ENCODE results near the gene CMC2.

CMC2 gene

DNA sequence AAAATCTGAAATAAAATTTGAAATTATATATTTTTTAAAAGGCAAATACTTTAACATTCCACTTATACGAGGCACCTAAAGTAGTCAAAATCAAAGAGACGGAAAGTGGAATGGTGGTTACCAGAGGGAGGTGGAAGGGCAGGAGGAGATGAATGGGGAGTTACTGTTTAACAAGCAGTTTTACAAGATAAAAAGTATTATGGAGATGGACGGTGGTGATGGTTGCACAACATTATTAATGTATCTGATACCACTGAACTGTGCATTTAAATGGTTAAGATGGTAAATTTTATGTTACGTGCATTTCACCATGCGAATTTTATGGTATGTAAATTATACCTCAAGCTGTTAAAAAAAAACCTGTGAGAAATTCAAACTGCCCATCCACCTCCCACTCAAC lies 5.4 kb downstream of the CMC2 start:
- no peak for FAIRE-seq

DNA sequence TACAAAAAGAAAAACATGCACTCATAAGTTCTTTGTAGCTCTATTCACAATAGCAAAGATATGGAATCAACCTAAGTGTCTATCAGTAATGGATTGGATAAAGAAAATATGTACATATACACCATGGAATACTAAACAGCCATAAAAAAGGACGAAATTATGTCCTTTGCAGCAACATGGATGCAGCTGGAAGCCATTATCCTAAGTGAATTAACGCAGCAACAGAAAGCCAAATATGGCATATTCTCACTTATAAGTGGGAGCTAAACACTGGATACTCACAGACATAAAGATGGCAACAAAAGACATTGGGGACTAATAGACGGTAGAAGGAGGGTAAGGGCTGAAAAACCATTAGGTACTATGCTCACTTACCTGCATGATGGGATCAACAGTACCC lies 5.8 kb downstream of the CMC2 start:
- FAIRE-seq, result no peak

DNA sequence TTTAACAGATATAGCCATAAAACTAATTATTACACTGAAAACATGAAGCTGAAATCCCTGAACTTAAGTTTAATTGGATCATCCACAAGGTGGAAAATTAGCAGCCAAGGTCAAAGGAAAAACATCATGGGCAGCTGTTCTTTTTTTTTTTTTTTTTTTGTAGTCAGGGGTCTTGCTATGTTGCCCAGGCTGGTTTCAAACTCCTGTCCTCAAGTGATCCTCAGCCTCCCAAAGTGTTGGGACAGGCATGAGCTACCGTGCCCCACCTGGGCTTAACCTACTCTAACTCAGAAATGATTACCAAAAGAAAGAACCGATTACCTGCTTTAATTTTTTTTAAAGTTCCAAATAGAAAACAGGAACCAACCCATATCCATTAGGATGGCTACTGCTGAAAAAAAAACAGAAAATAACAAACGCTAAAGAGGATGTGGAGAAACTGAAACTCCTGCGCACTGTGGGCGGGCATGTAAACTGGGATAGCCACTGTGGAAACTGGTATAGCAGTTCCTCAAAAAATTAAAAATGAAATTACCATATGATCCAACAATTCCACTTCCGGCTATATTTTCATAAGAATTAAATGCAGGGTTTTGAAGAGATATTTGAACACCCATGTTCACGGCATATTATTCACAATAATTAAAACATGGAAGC lies 8.6 kb downstream of the CMC2 start:
- no peak for FAIRE-seq

DNA sequence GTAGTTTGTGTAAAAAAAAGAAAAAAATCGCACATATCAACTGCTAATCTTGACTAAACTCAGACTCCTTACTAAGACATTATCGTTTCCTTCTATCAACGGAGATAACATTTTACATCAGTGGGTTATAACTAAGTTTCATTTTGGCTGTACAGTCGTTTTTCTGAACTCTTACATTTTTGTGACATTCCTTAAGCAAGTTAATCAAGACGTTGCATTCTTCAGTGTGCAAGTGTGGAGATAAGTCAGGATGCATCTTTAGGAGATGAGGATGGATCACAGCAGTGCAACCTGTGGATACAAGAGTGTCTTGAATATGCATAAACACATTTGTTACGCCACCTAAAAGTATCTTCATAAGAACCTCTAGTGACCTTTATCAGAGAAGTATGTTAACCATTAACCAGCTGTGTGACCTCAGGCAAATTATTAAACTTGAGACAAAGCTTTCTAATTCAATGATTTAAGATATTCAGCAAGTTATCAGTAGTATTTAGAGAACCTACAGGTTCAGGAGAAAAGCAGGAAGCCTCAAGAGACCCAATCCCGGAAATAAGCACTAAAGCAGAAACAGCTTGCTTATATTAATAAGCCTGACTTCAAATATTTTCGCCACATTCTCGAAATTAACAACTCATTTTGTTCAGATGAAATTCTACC lies 9.4 kb downstream of the CMC2 start:
- FAIRE-seq, result no peak

DNA sequence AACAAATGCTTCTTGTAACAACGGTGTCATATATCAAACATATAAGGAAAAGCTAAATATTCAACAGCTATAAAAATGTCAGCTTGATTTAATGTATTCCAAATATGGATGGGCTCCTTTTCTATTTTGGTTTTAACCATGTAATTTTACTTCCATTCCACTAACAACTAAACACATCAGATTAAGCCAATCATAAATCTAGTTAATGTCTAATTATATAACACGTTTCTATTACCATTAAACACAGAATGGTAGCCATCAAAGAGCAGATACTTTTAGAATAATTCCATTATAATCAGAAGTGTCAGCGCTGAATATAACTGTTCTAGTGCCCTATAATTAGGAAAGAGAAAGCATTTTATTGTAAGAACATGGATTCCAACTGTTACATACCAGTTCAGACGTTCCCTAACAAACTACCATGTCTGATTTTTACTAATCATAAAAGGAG lies 10.0 kb downstream of the CMC2 start:
- FAIRE-seq, result no peak

DNA sequence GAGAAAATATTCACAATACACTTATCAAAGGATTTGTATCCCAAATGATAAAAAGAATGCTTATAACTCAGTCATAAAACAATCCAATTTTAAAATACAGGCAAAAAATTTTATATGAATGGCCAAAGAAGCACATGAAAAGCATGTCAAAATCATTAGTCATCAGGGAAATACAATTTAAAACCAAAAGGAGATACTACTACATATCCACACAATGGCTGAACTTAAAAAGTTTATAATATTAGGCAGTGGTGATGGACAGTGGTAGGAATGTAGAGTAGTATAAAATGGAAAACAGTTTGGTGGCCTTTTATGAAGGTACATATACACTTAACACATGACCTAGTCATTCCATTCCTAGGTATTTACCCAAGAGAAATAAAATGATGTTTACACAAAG lies 12.2 kb downstream of the CMC2 start:
- no peak for FAIRE-seq

DNA sequence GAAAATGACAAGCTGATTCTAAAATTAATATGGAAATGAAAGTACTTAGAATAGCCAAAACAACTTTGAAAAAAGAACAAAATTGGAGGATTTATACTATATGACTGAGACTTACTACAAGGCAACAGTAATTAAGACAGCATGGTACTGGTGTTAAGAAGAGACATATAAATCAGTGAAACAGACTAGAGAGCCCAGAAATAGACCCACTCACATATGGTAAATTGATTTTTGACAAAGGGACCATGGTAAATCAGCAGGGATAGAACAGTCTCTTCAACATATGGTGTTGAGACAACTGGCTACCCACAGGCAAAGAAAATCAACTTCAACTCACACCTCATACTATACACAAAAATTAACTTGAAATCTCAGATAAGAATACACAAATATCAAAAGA lies 12.9 kb downstream of the CMC2 start:
- no peak for FAIRE-seq

DNA sequence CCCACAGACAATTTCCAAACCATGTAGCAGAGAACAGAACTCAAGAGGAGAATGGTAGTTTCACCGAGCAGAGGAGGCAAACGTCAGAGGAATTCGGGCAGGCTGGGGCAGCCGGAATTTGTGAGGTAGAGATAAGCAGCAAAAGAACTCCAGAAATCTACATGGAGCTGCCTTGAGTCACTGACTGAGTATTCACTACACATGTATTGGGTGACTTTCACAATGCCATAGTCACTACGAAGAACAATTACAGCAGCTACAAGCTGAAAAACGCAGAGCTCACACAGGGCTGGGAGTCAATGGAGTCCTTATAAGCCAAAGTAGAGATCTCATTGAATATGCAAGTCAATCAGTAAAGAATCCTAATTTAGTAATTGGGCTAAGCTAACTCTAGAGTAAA lies 13.4 kb downstream of the CMC2 start:
- no peak for FAIRE-seq

DNA sequence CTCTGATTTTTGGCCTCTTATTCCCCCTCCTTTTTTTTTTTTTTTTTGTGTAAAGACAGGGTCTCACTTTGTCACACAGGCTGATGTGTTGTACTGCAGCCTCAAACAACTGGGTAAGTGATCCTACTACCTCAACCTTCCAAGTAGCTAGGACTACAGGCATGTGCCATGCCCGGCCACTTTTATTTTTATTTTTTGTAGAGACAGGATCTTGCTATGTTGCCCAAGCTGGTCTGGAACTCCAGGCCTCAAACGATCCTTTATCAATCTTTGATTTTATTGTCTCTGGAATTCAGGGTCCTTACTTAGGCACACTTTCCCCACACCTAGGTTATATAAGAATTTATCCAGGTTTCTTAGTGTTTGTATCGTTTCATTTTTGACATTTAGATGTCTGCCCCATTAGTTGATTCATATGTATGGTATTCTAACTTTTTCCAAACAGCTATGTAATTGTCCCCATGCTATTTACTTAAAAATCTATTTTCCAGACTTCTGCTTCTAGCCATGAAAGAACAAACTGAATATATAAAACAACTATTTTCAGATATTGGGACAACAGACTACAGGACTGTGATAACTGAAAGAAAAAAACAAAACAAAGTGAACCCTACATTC lies 13.9 kb downstream of the CMC2 start:
- no peak for FAIRE-seq

DNA sequence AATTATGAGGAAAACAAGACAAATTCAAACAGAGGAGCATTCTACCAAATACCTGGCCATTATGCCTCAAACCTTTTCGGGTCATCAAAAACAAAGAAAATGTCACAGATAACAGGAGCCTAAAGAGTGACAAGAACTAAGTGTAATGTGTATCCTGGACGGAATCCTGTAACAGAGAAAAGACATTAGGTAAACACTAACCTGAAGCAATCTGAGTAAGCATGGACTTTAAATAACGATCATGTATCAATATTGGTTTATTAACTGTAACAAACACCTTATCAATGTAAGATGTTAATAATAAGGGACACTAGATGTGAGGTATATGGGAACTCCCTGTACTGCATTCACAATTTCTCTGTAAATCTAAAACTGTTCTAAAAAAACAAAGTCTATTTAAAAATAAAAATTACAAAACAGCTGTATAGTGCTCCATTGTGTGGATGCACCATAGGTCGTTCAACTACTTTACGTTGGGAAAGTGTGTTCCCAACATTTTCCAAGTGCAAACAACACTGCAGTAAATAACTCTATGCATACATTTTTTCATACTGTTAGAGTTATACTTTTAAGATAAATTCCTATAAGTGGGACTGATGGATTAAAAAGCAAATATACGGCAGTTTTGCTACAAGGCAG lies 14.8 kb downstream of the CMC2 start:
- FAIRE-seq, result no peak

DNA sequence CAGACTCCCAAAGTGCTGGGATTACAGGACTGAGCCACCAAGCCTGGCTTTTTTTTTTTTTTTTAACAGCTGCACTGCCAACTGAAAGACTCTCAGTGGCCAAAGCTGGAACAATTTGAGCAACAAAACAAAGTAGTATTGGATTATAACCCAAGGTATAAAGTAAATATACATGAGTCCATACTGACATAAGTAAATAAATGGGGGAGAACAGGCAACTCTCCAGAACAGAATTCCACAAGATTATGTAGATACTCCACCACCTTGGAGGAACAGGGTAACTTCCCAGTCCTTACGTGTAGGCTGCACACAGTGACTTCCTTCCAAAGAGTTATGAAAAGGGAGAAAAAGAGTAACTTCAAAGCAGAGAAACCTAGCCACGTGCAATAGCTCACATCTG lies 15.7 kb downstream of the CMC2 start:
- FAIRE-seq, result no peak

DNA sequence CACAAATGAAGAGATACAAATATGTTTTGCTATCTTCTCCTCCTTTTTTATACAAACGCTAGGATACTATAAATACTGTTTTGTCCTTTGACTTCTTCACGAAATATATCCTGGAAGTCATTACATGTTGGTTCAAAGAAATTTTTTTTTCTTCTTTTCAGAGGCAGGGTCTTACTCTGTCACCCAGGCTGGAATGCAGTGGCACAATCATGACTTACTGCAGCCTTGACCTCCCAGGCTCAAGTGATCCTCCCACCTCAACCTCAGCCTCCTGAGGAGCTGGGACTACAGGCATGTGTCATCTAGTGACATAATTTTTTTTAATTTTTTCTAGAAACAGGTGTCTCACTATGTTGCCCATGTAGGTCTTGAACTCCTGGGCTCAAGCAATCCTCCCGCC lies 16.1 kb downstream of the CMC2 start:
- no peak for FAIRE-seq

DNA sequence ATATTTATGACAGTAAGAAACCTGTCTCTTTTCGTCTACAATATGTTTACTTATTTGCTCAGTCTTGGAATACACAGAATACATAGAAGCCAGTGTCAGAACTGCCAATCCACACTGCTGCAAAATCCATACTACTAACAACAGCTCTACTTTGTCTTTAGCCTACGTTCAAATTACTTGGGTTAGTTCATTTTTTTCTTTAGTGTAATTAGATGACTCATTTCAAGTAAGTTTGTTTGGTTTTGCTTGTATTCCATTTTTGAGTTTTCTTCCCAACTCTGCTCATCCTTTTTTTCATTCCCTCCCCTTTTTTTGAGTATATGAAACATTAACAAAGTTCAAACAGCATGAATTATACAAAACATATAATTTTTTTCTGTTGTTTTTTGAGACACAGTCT lies 16.9 kb downstream of the CMC2 start:
- FAIRE-seq, result no peak

DNA sequence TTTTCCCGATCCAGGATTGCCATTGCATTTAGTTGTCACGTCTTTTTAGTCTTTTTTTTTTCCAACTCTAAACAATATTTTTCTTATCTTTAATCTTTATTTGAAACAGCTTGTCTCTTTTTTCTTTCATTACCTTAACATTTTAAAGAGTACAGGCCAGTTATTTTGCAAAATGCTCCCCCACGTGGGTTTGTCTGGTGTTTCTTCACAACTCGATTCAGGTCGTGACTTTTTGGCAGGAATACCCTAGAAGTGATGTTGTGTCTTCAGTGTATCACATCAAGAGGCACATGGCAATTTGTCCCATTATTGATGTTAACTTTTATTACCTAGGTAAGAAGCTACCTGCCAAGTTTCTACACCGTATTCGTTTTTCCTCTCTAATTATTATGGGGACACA lies 17.9 kb downstream of the CMC2 start:
- no peak for FAIRE-seq

DNA sequence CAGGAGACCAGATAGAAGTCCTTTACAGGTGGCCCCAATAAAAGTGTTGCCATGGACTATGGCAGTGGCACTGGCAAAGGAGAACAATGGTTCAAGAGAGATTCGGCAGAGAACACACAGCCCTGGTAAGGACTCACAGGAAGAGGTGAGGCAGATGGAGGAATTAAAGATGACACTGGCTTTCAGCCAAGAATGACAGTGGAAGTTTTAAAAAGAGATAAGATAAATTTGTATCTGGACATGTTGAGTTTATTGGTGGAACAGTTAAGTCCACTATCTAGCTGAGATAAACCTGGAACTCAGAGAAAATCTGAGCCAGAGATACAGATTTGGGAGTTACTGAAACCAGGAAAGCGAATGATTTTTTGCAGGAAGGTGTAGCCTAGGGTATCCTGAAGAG lies 20.1 kb downstream of the CMC2 start:
- FAIRE-seq, result no peak

DNA sequence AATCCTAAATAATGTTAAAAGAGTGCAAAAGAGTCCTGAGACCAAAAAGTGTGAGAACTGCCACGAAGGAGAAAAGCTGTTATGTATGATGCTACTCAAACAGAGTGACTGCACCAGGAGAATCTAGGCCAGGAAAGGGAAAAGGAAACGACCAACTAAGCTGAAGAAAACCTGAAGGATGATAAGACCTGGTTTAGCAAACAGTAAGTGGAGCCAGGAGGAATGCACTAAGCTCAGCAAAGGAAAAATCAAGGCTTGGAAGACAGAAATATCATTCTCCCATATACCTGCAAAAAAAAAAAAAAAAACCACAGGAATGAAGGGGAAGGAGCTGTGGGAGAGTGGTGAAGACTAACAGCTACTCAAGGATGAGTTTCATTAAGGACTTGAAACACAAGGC lies 21.1 kb downstream of the CMC2 start:
- no peak for FAIRE-seq

DNA sequence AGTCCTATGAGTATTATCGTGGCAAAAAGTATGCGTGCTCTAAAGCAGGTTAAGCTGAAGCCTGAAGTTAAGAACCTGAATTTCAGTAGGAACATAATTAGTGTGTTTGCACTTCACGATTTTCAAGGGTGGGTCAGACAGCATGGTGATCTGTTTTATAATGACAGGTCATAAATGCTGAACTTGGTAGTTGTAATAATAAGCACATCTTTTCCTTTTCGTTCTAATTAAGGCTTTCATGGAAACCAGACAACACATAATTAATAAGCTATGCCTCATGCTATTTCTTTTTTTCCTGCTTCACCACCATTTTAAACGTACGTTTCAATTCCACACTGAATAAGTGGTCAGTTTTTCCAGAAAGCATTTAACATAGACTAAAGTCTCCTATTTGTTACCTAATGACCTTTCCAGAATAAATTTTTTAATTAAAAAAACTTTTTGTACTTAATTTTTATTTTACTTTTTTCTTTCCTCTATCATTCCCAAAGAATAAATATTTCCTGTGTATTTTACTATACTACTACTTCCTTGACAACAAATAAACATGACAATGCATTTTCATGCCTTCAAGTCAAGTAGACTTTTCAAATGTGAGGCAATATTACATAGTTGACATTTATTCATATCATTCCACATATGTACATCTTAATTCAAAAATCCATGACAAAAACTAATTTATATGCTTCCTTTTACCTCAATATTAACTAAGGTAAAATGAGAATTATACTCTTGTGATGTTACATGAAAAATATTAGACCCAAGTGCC lies 22.4 kb downstream of the CMC2 start:
- FAIRE-seq, result no peak

DNA sequence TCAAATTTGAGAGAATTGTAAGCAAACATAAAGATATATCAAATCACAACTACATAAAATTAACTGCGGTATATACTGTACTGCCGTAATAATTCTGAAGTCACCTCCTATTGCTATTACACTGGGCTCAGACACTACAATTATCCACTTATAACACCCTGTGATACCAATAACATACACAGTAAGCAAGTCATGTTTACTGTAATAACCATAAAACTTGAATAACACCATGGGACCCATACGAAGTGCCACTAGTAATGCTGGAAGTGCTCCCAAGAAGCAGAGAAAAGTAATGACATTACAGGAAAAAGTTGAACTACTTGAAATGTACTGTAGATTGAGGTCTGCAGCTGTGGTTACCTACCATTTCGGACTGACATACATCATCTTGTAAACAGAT lies 24.0 kb downstream of the CMC2 start:
- FAIRE-seq, result no peak

DNA sequence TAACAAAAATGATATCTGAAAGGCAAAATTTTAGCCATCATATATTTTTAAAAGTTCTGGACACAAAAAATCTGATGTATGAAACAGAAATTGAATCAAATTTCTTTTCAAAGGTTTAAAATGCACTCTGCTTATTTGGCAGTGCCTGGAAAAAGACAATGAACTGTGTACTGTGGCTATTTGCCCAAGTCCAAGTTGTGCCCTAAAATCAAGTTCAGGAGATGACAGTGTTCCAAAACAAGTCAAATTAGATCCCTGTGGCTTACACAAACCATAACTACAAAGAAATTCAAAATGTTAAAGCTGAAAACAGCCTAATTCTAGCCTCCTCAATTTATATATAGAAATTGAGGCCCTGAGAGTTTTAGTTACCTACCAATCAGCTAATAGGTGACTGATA lies 25.6 kb downstream of the CMC2 start:
- FAIRE-seq, result no peak

DNA sequence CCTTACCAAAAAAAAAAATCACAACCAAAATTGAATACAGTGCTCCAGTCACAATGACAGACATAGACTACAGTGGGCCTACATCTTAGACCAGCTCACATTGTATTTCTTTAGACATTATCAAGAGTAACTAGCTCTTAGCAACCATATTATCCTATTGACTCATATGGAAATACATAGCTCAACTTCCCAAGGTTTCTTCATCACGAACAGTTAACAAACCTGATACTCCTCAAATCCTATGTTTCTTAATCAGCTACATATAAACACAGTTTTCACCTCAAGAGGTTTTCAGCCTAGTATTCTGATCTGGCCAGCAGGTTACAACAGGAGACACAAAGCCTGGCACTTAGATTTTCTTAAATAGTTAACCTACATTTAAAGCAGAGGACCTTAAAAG lies 29.7 kb downstream of the CMC2 start:
- no peak for FAIRE-seq

DNA sequence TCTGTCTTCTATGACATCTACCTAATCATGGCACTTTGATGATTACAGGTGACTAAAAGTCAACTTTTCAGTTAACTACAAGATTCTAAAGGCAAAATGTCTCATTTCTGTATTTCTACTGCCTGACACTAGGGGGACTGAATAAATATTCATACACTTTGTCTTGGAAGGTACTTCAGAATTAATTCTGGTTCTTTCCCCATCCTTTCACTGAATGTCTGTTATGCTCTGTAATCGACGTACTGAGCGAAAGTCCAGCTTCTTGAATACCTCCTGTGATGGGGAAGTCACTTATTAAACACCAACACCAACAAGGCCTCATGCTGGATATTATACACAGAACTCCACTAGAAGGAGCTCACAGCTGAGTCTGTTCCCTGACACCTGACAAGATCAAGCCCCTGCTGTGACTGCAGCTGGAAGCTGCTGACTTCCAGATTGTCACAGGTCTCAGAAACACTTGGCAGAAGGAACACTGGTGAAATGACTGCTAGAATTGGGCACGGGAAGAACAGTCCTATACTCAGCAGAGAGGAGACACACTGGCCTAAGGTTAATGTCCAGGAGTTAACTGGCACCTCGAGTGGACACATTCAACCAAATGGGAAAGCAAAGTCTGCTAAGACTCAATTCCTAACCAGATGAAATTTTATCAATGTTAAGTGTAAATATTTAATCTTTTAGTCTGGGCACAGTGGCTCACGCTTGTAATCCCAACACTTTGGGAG lies 31.9 kb downstream of the CMC2 start:
- no peak for FAIRE-seq

DNA sequence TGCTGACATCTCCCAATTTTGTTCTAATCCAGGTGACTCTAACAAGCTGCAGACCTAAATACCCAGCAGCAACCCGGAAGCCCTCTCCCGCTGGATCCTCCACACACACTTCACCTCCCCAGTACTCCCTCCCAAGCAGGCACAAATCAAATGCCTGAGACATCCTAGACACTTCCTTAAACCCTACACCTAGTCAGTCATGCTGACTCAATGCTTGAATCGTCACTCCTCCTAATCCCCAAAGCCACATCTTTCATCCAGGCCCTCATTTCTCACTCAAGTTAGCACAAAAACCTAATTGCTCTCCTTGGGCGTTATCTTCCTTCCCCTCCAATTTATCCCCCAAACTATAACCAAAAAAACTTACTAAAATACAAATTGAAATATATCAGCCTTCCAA lies 32.7 kb downstream of the CMC2 start:
- no peak for FAIRE-seq

DNA sequence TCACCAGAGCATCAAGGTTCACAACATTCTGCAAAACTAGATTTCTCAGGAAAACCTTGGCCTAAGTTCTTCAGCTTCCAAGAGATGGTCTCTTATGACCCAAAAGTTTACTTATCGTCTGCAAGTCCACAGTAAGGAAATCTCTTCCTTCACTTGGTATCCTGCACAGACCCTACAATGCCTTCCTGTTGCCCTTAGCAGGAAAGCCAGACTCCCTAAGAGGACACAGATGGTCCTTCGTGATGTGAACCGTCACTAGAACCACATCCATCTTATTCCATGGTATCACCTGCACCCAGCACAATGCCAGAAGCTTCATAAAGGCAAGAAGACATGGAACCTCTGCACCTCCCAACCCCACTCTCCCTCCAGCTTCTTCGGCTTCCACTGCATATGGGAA lies 34.1 kb downstream of the CMC2 start:
- no peak for FAIRE-seq

All from TTC549 (cell line).